Measurements from ENCODE around the gene TMEM178B.

TMEM178B gene

GRCh38 chr7:141238596-141239243 lies 164.9 kb downstream of the TMEM178B start:
- no peak for DNase-seq (ENCODE audit: low read depth)
- H3K4me3 ChIP-seq (ENCODE audit: control insufficient read depth, low read depth, low read length) = no peak overlapping the region
- TF ChIP-seq CTCF (IDR thresholded peaks at IDR 0.05; ENCODE audit: control insufficient read depth, insufficient read depth, low read depth, low read length, missing control alignments) = no peak

- no peak overlapping the region for H3K4me3 ChIP-seq (ENCODE audit: control insufficient read depth, low read depth, low read length)
- no peak for DNase-seq (ENCODE audit: low read depth)
- TF ChIP-seq CTCF (IDR thresholded peaks at IDR 0.05; ENCODE audit: control insufficient read depth, insufficient read depth, low read depth, low read length, missing control alignments) = no peak
Measured at GRCh38 chr7:141239661-141240060, 165.8 kb downstream of the TMEM178B start.

- no peak for TF ChIP-seq CTCF (IDR thresholded peaks at IDR 0.05; ENCODE audit: control insufficient read depth, insufficient read depth, low read depth, low read length, missing control alignments)
- no peak overlapping the region for H3K4me3 ChIP-seq (ENCODE audit: control insufficient read depth, low read depth, low read length)
- no peak for DNase-seq (ENCODE audit: low read depth)
Measured at GRCh38 chr7:141242568-141242967, 168.7 kb downstream of the TMEM178B start.

- DNase-seq (ENCODE audit: low read depth) = no peak
Measured at GRCh38 chr7:141243368-141243767, 169.5 kb downstream of the TMEM178B start.

DNA sequence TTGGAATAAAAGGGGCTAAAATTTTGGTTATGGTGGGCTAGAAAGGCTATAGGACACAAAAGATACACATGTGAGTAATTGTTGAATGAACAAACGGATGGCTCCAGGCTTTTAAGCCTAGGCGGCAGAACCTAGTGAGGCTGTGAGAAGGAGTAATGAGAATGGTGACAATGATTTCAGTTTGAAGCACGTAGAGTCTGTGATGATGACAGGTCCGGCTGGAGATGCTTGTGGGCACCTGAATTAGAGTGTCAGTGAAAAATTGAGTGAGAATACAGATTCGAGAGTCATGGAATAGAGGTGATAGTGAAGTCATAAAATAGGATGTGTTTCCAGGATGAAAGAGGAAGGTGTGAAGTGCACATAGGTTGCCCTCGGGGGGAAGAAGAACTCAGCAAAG lies 170.6 kb downstream of the TMEM178B start:
- no peak overlapping the region for H3K4me3 ChIP-seq (ENCODE audit: control insufficient read depth, low read depth, low read length)
- DNase-seq (ENCODE audit: low read depth) = no peak
- no peak for TF ChIP-seq CTCF (IDR thresholded peaks at IDR 0.05; ENCODE audit: control insufficient read depth, insufficient read depth, low read depth, low read length, missing control alignments)

More at GRCh38 chr7:141243368-141243767, 169.5 kb downstream of the TMEM178B start:
- no peak for TF ChIP-seq CTCF (IDR thresholded peaks at IDR 0.05; ENCODE audit: control insufficient read depth, insufficient read depth, low read depth, low read length, missing control alignments)
- no peak overlapping the region for H3K4me3 ChIP-seq (ENCODE audit: control insufficient read depth, low read depth, low read length)

- no peak for TF ChIP-seq CTCF (IDR thresholded peaks at IDR 0.05; ENCODE audit: control insufficient read depth, insufficient read depth, low read depth, low read length, missing control alignments)
- no peak for DNase-seq (ENCODE audit: low read depth)
Measured at GRCh38 chr7:141246426-141246825, 172.6 kb downstream of the TMEM178B start.

More at GRCh38 chr7:141246426-141246825, 172.6 kb downstream of the TMEM178B start:
- no peak overlapping the region for H3K4me3 ChIP-seq (ENCODE audit: control insufficient read depth, low read depth, low read length)
